HEK293 (cell line): Measurements from ENCODE around the gene RAI14.

Experiments
- GLIS2 ChIP-seq: fragments of 450-650 bp; formaldehyde crosslinking; IDR thresholded peaks from 2 replicates; pipeline ENCODE4 v1.5.1; 2016; ENCODE audit warnings: missing biosample characterization, missing genetic modification characterization
- HOXD13 ChIP-seq: sonication (generic); formaldehyde crosslinking; IDR thresholded peaks from 2 replicates; pipeline ENCODE4 v1.8.0; 2022; ENCODE audit warnings: missing genetic modification reagents, borderline replicate concordance
- TCF7L2 ChIP-seq: IDR thresholded peaks from 2 replicates; pipeline ENCODE4 v1.6.1; 2011; ENCODE audit warnings: low read depth, mild to moderate bottlenecking, inconsistent platforms, low read length, moderate library complexity, borderline replicate concordance
- ZNF114 ChIP-seq: fragments of 450-650 bp; formaldehyde crosslinking; IDR thresholded peaks from 2 replicates; pipeline ENCODE4 v1.5.0; 2017; ENCODE audit warnings: missing biosample characterization, missing genetic modification characterization
- ZNF473 ChIP-seq: fragments of 450-650 bp; formaldehyde crosslinking; IDR thresholded peaks from 2 replicates; pipeline ENCODE4 v1.5.1; 2017; ENCODE audit warnings: missing biosample characterization, missing genetic modification characterization
- ZNF585B ChIP-seq: fragments of 450-650 bp; formaldehyde crosslinking; IDR thresholded peaks from 2 replicates; pipeline ENCODE4 v1.5.1; 2016; ENCODE audit warnings: missing biosample characterization, missing genetic modification characterization
- ZNF830 ChIP-seq: fragments of 450-650 bp; IDR thresholded peaks from 2 replicates; pipeline ENCODE4 v1.5.0; 2018; ENCODE audit warnings: missing biosample characterization, missing genetic modification characterization, low read depth, mild to moderate bottlenecking, moderate library complexity
- TF ChIP-seq, protein P1 (sequence below): fragments of 450-650 bp; formaldehyde crosslinking; IDR thresholded peaks from 2 replicates; pipeline ENCODE4 v1.5.1; 2016; ENCODE audit warnings: missing biosample characterization, missing genetic modification characterization
- TF ChIP-seq, protein P2 (sequence below): fragments of 450-650 bp; formaldehyde crosslinking; IDR thresholded peaks from 2 replicates; pipeline ENCODE4 v1.5.1; 2017; ENCODE audit warnings: missing biosample characterization, mild to moderate bottlenecking, missing genetic modification characterization, moderate library complexity
- TF ChIP-seq, protein P3 (sequence below): fragments of 450-650 bp; formaldehyde crosslinking; IDR thresholded peaks from 2 replicates; pipeline ENCODE4 v1.5.1; 2017; ENCODE audit warnings: missing biosample characterization, missing genetic modification characterization

DNA sequence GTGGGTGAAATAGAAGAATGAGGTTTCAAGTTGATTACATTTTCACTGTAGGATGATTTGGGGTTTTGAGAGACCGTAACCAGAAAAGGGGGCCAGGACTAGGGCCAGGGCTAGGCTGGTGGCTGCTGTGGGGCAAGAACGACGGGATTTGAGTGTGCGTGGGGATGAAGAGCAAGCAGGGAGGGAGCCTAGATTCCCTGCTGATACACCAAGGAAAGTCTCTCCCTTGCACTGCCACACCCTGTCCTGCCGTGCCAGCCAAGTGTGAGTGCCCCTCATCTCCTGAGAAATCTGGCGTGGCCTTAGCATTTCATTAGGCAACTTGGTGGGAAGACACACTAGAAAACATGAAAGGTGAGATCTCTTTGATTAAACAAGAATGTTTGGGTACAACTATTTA, 42.6 kb downstream of the RAI14 start:
- TF ChIP-seq, protein P1, sequence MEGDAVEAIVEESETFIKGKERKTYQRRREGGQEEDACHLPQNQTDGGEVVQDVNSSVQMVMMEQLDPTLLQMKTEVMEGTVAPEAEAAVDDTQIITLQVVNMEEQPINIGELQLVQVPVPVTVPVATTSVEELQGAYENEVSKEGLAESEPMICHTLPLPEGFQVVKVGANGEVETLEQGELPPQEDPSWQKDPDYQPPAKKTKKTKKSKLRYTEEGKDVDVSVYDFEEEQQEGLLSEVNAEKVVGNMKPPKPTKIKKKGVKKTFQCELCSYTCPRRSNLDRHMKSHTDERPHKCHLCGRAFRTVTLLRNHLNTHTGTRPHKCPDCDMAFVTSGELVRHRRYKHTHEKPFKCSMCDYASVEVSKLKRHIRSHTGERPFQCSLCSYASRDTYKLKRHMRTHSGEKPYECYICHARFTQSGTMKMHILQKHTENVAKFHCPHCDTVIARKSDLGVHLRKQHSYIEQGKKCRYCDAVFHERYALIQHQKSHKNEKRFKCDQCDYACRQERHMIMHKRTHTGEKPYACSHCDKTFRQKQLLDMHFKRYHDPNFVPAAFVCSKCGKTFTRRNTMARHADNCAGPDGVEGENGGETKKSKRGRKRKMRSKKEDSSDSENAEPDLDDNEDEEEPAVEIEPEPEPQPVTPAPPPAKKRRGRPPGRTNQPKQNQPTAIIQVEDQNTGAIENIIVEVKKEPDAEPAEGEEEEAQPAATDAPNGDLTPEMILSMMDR, result no peak
- TF ChIP-seq, protein P2, sequence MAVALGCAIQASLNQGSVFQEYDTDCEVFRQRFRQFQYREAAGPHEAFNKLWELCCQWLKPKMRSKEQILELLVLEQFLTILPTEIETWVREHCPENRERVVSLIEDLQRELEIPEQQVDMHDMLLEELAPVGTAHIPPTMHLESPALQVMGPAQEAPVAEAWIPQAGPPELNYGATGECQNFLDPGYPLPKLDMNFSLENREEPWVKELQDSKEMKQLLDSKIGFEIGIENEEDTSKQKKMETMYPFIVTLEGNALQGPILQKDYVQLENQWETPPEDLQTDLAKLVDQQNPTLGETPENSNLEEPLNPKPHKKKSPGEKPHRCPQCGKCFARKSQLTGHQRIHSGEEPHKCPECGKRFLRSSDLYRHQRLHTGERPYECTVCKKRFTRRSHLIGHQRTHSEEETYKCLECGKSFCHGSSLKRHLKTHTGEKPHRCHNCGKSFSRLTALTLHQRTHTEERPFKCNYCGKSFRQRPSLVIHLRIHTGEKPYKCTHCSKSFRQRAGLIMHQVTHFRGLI (tag by site-specific recombination), result no peak
- TF ChIP-seq HOXD13 (CRISPR knock-in tag) (no peak), GLIS2 (tag by site-specific recombination) (no peak), ZNF830 (tag by site-specific recombination) (no peak), ZNF473 (tag by site-specific recombination) (no peak), ZNF114 (tag by site-specific recombination) (no peak), TCF7L2 (no peak), ZNF585B (tag by site-specific recombination) (no peak)
- TF ChIP-seq, protein P3, sequence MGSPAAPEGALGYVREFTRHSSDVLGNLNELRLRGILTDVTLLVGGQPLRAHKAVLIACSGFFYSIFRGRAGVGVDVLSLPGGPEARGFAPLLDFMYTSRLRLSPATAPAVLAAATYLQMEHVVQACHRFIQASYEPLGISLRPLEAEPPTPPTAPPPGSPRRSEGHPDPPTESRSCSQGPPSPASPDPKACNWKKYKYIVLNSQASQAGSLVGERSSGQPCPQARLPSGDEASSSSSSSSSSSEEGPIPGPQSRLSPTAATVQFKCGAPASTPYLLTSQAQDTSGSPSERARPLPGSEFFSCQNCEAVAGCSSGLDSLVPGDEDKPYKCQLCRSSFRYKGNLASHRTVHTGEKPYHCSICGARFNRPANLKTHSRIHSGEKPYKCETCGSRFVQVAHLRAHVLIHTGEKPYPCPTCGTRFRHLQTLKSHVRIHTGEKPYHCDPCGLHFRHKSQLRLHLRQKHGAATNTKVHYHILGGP (tag by site-specific recombination), result no peak
